OCI-LY7 (cell line): ENCODE data around the gene GLA. TPM values are rescaled to one million over a fixed set of nuclear protein-coding genes. Genes with fewer than 3 reads are reported as not detected.

Experiments used
- BruUV-seq: library from RNA; stranded (reverse); fragments of 400-500 nt; replicated peaks from 2 replicates; lab custom pipeline; 2021; lab: Mats Ljungman, UMichigan
- CTCF ChIA-PET: fragments of 300-600 bp; sonication (Branson Sonifier 250); formaldehyde crosslinking; loops from one replicate; lab custom pipeline; 2022; ENCODE audit warnings: antibody characterized with exemption; ENCODE audit not compliant: unreplicated experiment; lab: Charles Lee
- POLR2A ChIA-PET: fragments of 300-600 bp; sonication (Branson Sonifier 250); formaldehyde crosslinking; loops from one replicate; lab custom pipeline; 2022; ENCODE audit warnings: antibody characterized with exemption; lab: Charles Lee
- DNase-seq: peaks from one replicate; pipeline ENCODE4 v3.0.0-alpha.2; 2015; ENCODE audit warnings: low spot score
- H2AFZ ChIP-seq: fragments of 200-600 bp; sonication (generic), shearing (Covaris generic); 2 replicates; pipeline ENCODE4 v1.6.1; 2014; ENCODE audit warnings: mild to moderate bottlenecking, antibody characterized with exemption, low read length, moderate library complexity
- H3K27ac ChIP-seq: fragments of 200-600 bp; sonication (generic); 2 replicates; pipeline ENCODE4 v1.5.1; 2014; ENCODE audit warnings: mixed run types, low read depth, mild to moderate bottlenecking, moderate library complexity, low read length, inconsistent platforms; ENCODE audit not compliant: poor library complexity, severe bottlenecking
- H3K36me3 ChIP-seq: fragments of 200-600 bp; sonication (generic); 2 replicates; pipeline ENCODE4 v1.6.1; 2014; ENCODE audit warnings: mild to moderate bottlenecking, antibody characterized with exemption, low read length, moderate library complexity, mixed read lengths; ENCODE audit not compliant: insufficient read depth
- H3K4me1 ChIP-seq: fragments of 200-600 bp; sonication (generic); 2 replicates; pipeline ENCODE4 v1.5.1; 2014; ENCODE audit warnings: mild to moderate bottlenecking, low read length; ENCODE audit not compliant: insufficient read depth, poor library complexity, severe bottlenecking
- H3K4me2 ChIP-seq: fragments of 200-600 bp; sonication (generic); 2 replicates; pipeline ENCODE4 v1.6.1; 2014; ENCODE audit warnings: mild to moderate bottlenecking, low read length
- H3K4me3 ChIP-seq: fragments of 200-600 bp; sonication (generic); 2 replicates; pipeline ENCODE4 v1.5.1; 2014; ENCODE audit warnings: mild to moderate bottlenecking, low read depth, low read length; ENCODE audit not compliant: poor library complexity, severe bottlenecking
- H3K79me2 ChIP-seq: fragments of 200-600 bp; sonication (generic); 2 replicates; pipeline ENCODE4 v1.6.1; 2016; ENCODE audit warnings: low read depth, mild to moderate bottlenecking, low read length, moderate library complexity, mixed read lengths; ENCODE audit not compliant: insufficient read depth
- H3K9me2 ChIP-seq: fragments of 200-600 bp; sonication (generic); 2 replicates; pipeline ENCODE4 v1.6.1; 2016; ENCODE audit warnings: mild to moderate bottlenecking, low read length, mixed read lengths; ENCODE audit not compliant: insufficient read depth
- H3K9me3 ChIP-seq: fragments of 200-600 bp; sonication (generic); 2 replicates; pipeline ENCODE4 v1.6.1; 2014; ENCODE audit warnings: mild to moderate bottlenecking, mixed run types, low read length, mixed read lengths
- H4K20me1 ChIP-seq: fragments of 200-600 bp; sonication (generic); 2 replicates; pipeline ENCODE4 v1.6.1; 2014; ENCODE audit warnings: mild to moderate bottlenecking, antibody characterized with exemption, low read length, moderate library complexity, mixed read lengths; ENCODE audit not compliant: insufficient read depth
- CTCF ChIP-seq: fragments of 200-600 bp; sonication (generic); conservative IDR thresholded peaks from 2 replicates; pipeline ENCODE4 v1.5.1; 2014; ENCODE audit warnings: mild to moderate bottlenecking, antibody characterized with exemption, low read length, moderate library complexity, mixed read lengths
- EZH2phosphoT487 ChIP-seq: fragments of 200-600 bp; sonication (generic); IDR thresholded peaks from 2 replicates; pipeline ENCODE4 v1.6.1; 2018; ENCODE audit warnings: low read depth, borderline replicate concordance, mild to moderate bottlenecking, mixed run types, antibody characterized with exemption, low read length, moderate library complexity, mixed read lengths
- intact Hi-C: fragments of 100-400 bp; cut with micrococcal nuclease; formaldehyde crosslinking; loops from one replicate; pipeline ENCODE4 v1.10.0; 2022; ENCODE audit not compliant: unreplicated experiment
- total RNA-seq, 2 experiments: library from RNA; depleted of rRNA in 1 of 2; stranded (reverse); fragments of >200 nt in 1 of 2; shearing (Covaris generic) in 1 of 2; gene quantifications; 2 replicates each; pipeline ENCODE4 v1.2.3, GENCODE V29; 2014 to 2022

Gene GLA
- total RNA-seq, 2 experiments from 2014 or later = 48.7 to 51.1 TPM

GRCh38 chrX:101362116-101362515 lies 45.6 kb downstream of the GLA start:
- no peak overlapping the region for H3K27ac ChIP-seq
- no peak overlapping the region for H3K4me3 ChIP-seq
- no TSS peak for BruUV-seq
- DNase-seq = no peak
- POLR2A ChIA-PET = interaction anchor here (1.1 kb wide), 1 partner anchor 13 kb away, joined by 4 read pairs; no protein-coding TSS in a partner anchor
- no peaks in the 10 kb centered on the region for H3K79me2 ChIP-seq
- peaks cover 49% of the 10 kb centered on the region for H3K4me1 ChIP-seq
- H2AFZ ChIP-seq = no peak overlapping the region
- TF ChIP-seq CTCF (no peak), EZH2phosphoT487 (no peak)
- H3K4me2 ChIP-seq = no peak overlapping the region
- H3K9me3 ChIP-seq = no peaks in the 10 kb centered on the region
- no peaks in the 10 kb centered on the region for H4K20me1 ChIP-seq
- CTCF ChIA-PET = no interaction called here
- H3K36me3 ChIP-seq = peaks cover 83% of the 10 kb centered on the region
- intact Hi-C loops = no loop called here
- no peaks in the 10 kb centered on the region for H3K9me2 ChIP-seq

- POLR2A ChIA-PET = interaction anchor here (0.6 to 2.2 kb wide), 3 partner anchors 11 to 32 kb away, joined by 3 to 6 read pairs (median 4); partner anchors contain the start of gene BTK
- peaks cover 7% of the 10 kb centered on the region; the same call in 1 of the 2 replicates for H3K79me2 ChIP-seq
- BruUV-seq = no TSS peak
These were observed 47.3 kb downstream of the GLA start for GRCh38 chrX:101360390-101360789.

More at GRCh38 chrX:101360390-101360789, 47.3 kb downstream of the GLA start:
- H3K36me3 ChIP-seq = peaks cover 84% of the 10 kb centered on the region
- no peak overlapping the region for H3K4me2 ChIP-seq
- H3K4me1 ChIP-seq = peaks cover 49% of the 10 kb centered on the region
- intact Hi-C loops = no loop called here
- no peak for DNase-seq
- H4K20me1 ChIP-seq = no peaks in the 10 kb centered on the region
- no peaks in the 10 kb centered on the region for H3K9me3 ChIP-seq
- H3K27ac ChIP-seq = peak overlapping the region; percentile 57
- H3K4me3 ChIP-seq = no peak overlapping the region
- no peak overlapping the region for H2AFZ ChIP-seq
- TF ChIP-seq EZH2phosphoT487 (no peak), CTCF (no peak)
- CTCF ChIA-PET = no interaction called here
- no peaks in the 10 kb centered on the region for H3K9me2 ChIP-seq
